GM12801 (cell line): Measurements from ENCODE around the gene ATG14.

Source experiments
- TF ChIP-seq, protein P1 (sequence below): IDR thresholded peaks from one replicate; pipeline ENCODE4 v1.5.1; 2011; ENCODE audit warnings: control low read depth; ENCODE audit not compliant: insufficient read length; ENCODE audit errors: extremely low read depth

ATG14 gene

DNA sequence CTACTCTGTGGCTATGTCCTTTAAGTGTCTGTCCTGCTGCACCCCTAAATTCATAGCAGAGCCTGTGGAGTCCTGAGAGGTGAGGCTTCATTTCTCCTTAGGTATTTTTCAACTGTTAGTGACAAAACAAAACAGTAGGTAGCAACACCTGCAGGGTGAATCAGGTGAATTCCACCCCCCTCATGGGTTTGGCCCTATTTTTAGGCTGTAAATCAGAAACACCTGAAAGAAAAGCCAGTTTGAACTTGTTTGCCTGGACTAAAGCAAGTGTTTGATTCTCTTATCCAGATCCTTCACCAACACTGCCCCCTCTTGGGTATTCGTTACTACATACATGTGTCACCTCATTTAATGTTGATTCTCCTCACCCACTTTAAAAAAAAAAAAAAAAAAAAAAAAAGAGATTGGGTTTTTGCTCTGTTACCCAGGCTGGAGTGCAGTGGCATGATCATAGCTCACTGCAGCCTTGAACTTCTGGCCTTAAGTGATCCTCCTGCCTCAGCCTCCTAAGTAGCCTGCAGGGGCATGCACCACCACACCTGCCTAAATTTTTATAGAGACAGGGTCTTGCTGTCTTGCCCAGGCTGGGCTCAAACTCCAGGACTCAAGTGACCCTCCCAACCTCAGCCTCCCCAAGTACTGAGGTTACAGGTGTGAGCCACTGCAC lies 18.5 kb upstream of the ATG14 start:
- TF ChIP-seq, protein P1, sequence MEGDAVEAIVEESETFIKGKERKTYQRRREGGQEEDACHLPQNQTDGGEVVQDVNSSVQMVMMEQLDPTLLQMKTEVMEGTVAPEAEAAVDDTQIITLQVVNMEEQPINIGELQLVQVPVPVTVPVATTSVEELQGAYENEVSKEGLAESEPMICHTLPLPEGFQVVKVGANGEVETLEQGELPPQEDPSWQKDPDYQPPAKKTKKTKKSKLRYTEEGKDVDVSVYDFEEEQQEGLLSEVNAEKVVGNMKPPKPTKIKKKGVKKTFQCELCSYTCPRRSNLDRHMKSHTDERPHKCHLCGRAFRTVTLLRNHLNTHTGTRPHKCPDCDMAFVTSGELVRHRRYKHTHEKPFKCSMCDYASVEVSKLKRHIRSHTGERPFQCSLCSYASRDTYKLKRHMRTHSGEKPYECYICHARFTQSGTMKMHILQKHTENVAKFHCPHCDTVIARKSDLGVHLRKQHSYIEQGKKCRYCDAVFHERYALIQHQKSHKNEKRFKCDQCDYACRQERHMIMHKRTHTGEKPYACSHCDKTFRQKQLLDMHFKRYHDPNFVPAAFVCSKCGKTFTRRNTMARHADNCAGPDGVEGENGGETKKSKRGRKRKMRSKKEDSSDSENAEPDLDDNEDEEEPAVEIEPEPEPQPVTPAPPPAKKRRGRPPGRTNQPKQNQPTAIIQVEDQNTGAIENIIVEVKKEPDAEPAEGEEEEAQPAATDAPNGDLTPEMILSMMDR = no peak

DNA sequence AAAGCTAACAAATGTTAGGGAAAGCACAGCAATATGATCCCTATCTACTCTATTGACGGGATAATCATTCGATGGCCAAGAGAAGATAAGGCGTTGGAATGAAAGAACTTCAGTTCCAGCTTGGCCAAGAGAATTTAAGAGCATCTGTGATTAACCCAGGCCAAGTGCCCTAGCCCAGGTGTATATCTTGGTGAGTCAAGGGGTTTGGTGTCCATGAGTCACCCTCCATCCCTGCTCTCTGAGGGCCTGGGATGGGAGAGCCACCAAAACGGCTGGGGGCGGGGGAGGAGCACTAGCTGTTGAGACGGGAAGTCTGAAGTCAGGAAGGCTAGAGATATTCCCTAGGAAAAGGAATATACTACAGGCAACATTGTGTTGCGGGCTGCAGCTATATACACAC lies 15.8 kb upstream of the ATG14 start:
- TF ChIP-seq, protein P1 = no peak

DNA sequence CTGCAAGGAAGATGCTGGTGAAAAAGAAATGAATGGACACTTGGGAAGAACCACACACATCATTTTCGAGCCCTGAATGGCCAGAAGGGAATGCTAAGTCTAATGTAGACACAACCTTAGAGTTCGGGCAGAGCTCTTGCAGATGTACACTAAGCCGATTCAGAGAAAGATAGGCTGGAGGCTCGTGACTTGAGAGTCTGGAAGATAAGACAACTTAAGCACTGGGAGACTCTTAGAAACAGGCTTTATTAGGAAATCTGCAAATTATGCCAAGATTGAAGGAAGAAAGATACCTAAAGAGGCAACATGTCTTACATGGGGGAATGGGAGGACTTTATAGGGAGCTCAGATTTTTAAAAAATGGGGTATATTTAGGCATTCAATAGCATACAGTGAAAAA lies 15.3 kb upstream of the ATG14 start:
- TF ChIP-seq, protein P1 = no peak

DNA sequence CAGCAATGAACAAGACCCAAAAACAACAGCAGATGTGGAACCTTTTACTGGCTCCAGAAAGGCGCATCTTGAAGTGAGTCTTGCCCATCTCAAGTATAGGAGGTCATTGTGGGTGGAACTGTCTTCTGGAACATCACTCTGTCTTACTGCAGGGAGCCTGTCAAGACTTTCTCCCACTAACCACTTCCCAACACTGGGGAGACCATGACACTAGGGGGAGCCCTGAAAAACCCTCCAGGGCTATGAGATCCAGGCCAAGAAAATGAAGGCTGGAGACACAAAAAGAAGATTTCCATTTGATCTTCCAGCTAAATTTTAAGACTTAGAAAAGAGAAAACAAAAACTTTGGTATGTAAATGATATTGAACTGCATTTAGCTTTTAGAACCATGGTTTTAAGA lies 13.5 kb upstream of the ATG14 start:
- TF ChIP-seq, protein P1 = no peak

DNA sequence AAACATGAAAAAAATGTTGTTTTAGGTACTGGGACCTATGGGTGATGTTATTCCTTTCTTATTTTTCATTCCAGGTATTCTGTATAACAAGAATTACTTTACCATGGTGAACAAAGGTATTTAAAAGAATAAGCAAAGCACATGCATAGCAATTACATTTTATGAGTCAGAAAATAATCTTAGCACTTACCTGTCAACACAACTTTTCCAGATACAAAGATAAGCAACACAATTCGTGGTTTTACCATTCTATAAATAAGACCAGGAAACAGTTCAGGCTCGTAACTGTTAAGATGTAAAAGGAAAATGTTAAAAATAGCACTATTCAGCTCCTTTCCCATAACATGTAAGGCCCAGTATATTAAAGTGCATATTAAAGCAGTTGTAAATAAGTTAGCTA lies 12.3 kb upstream of the ATG14 start:
- TF ChIP-seq, protein P1 = no peak

DNA sequence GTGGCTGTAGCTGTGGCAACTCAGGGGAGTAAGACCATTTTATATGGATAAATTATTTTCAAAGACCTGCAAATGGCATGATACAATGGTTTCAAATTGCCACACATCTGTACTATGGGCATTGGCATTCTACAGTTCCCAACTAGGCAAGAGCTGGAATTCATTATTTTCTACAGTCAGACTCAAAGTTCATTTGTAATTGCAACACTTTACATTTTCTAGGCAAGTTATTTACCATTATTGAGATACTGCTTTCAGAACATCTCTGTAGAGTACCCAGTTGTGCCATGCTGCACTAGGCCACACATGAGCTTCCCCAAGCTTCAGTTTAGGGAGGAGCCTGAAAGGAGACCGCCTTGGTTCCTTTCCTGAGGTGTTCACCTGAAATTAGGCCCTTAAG lies 8.0 kb upstream of the ATG14 start:
- TF ChIP-seq, protein P1 = no peak

DNA sequence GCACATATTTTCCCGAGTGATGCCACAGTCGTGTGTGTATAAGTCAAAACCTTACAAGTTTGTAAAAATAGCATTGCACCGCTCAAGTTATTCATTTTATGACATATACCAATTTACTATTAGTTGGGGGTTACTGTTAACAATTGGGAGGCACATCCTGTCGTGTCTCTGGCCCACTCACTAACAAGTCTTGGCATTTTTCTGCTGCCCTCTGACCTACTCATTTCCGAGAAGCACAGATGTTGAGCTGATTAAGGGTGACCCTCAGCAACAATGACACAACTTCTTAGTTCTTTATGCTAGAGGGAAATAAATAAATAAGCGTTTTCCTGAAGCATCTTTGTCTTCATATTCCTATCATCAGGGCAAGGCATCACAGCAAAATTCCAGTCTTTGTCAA lies 6.8 kb upstream of the ATG14 start:
- TF ChIP-seq, protein P1 = no peak
